HG03565 (cell line): Measurements from ENCODE around the gene MAF.

Experiments
- ATAC-seq: cut with Tn5 transposase; IDR thresholded peaks from one replicate; pipeline ENCODE4 v1.9.1; 2021; ENCODE audit warnings: mild to moderate bottlenecking, moderate library complexity; ENCODE audit not compliant: unreplicated experiment

MAF gene

GRCh38 chr16:79613009-79613408, 12.5 kb upstream of the MAF start:
- no peak for ATAC-seq

DNA sequence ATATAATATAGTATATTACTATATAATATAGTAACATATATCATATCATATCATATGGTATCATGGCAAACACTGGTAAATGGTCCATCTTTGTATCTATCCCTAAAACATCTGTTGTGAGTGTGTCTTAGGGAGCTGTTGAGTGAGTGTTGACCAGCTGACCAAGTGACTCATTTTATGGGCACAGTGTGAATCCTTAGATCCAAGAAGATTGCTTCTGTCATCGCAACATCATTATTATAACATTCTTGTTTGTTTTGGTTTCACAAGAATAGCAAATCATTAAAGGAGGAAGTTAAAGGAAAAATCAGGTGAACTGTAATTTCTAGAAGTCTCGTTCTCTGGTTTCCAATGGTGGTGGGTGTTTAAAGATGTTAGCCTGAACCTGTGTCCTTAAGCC, 11.7 kb upstream of the MAF start:
- ATAC-seq = no peak

GRCh38 chr16:79610771-79611170, 10.2 kb upstream of the MAF start:
- ATAC-seq = no peak

DNA sequence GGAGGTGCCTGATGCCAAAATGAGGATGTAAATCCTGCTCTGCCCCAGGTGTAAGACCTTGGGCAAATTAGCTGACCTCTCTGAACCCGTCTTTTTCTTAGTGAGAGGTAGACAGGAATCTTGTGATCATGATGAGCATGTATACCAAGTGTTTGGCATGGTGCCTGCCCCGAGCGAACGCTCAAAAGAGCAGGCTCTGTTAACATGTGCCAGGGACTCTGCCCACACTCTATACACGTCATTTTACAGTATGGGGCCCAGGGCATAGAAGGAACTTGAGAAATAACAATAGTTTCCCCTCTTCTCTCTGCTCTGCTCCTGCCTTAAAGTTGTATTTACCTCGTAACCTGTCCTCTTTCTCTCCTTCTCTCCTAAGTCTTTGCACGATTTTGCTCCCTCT, 9.3 kb upstream of the MAF start:
- ATAC-seq = no peak

DNA sequence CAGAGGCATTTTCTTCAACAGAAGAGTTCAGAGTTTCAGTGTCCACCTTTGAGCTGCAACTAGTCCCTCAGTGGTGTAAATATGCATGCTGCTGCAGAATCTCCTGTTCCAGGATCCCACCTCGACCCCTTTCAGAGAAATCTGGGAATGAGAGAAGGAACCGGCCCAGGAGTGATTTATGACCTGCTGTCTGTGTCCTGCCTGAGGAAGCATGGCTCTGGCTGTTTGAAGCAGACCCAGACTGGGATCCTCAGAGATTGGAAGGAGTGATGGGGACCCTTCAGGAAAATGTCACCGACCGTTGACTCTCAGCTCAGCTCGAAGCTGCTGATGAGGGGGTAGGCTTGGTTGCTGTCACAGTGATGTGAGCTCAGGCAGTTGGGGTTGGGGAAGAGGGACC, 8.4 kb upstream of the MAF start:
- ATAC-seq = no peak

GRCh38 chr16:79607587-79607986, 7.0 kb upstream of the MAF start:
- ATAC-seq = no peak

DNA sequence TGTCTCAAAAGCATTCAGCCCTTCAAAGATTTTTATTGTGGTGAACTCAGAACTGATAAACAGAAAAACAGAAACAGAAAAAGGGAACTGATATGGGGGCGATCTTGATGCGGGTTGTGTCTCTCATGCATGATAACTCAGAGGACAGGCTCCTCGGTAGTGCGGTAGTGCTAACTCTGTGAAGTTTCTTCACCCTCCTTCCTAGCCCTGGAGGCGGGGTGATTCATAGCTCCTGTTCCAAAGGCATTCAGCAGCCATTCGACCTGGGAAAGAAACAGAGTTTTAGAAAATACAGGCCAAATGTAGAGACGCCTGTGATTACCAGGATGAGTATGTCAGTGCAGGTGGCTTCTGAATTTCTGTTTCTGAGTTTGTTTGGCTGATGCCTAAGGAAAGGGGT, 5.5 kb upstream of the MAF start:
- ATAC-seq = peak; percentile 80

- no peak for ATAC-seq
These were observed 2.5 kb upstream of the MAF start for GRCh38 chr16:79603055-79603454.

DNA sequence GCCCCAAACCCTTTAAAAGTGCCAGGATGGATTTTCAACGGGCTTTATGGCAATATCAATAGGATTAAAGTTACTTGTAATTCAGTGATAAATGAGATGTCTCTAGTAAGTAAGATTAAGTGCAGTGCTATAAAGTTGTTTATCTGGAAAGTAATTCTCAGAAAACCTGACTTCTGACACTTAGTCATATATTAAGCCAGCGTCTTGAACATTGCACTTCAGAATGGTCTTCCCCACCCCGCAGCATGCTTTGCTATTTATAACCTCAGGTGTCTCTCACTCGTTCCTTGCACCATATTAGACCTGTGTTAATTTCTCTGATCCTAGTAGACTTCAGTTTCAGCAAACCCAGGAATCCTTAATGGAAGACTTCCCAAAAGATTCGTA, 2.1 kb upstream of the MAF start:
- no peak for ATAC-seq

GRCh38 chr16:79601931-79602627, 1.5 kb upstream of the MAF start:
- ATAC-seq = no peak

DNA sequence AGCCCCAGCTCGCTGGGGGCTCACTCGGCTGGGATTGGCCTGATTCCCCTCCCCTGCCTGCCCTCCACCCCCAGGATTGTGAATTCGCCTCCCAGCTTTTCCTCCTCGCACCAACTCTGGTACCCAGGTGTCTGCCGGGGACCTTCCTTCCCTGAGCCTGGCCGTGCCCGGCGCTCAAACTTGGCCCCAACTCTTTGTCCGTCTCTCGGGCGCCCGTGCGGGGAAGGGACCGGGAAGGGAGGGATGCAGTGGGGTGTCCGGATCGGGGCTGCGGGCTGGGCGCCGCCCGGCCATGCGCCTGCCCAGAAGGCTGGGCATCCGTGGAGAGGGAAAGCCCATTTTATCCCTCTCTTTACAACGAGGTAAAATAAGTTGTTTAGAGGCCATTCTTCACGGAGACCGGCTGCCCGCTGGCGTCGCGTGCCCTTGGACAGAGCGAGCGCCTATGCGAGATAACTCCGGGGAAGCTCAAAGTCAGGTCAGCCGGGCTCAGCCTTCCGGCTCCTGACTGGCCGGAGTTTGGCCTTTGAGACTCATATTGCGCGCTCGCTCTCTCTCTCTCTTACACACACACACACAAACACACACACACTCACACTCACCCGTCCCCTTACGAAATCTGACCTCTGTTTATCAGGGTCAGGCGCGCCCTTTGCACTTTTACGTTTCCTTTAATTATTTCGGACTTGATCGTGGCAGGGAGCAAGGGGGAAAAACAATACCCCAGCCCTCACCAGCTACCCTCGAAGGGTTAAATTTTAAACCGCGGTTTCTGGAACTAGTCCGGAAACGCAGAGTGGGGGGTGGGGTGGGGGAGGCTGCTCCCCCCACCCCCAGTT, 774 bp upstream of the MAF start:
- no peak for ATAC-seq

DNA sequence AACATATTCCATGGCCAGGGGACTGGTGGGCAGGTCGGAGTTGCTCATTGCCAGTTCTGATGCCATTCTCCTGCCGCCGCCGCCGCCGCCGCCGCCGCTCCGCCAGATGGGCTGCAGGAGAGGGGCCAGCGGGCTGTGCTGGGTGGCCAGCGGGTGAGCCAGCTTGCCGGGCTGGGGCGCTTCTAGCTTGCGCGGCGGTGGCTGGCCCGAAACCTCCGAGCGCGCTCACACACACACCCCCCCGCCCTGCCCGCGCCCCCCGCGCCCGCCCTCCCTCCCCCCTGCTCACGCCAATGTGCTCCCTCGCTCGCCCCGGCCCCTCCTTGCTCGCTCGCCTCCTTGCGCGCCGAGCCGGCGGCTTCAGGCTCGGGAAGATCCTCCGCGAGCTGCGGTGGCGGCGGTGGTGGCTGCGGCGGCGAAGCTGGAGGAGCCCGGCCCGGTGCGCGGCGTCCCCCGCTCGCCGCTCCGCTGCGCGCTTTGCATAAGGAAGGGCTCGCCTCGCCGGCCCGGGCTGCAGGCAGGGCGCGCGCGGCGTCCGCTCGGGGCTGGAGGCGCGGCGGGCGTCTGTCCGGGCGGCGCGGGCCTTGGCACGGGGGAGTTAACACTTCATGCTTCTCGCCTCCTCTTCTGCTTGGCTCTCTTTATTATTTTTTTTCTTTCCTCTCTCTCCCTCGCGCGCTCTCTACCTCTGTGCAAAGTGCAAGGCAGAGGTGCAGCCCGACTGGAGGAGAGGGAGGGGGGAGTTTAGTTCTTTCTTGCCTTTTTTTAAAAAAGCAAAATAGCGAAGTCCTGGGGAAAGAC, 500 bp downstream of the MAF start:
- ATAC-seq = no peak

GRCh38 chr16:79599256-79599836, 1.2 kb downstream of the MAF start:
- no peak for ATAC-seq

DNA sequence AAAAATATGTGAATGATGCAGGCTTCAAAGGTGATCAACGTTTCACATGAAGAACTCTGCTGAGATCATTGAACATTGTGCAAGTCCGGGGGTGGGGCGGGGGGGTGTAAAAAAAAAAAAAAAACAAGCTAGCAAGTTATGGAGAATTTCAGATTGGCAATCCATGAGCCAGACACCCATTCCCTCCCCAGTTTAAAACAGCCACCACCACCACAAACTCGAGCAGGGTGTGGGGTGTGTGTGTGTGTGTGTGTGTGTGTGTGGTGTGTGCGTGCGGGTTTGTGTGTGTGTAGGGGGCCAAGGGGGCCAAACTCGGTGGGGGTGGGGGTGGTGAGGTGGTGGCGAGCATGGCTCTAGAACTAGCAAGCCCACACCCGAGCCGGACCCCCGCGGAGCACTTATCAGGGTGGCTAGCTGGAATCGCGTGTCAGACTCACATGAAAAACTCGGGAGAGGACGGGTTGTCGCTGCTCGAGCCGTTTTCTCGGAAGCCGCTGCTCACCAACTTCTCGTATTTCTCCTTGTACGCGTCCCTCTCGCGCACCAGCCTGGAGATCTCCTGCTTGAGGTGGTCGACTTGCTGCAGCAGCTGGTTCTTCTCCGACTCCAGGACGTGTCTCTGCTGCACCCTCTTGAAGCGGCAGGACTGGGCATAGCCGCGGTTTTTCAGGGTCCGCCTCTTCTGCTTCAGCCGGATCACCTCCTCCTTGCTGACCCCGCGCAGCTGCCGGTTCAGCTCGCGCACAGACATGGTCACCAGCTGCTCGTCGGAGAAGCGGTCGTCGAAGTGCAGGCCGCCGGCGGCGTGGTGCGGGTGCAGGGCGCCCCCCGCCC, 2.0 kb downstream of the MAF start:
- no peak for ATAC-seq

DNA sequence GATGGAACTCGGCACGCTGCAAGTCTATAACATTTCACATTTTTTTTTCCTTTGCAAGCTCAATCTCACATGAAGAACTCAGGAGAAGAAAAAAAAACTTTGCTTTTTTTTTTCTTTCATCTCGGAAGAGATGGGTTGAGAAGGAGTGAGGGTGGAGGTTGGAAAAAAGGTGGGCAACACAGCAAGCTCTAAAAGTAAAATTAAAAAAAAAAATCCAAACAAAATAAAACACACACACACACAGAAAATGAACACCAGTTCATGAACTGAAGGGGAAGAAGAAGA, 2.5 kb downstream of the MAF start:
- ATAC-seq = no peak

GRCh38 chr16:79597277-79598062, 3.1 kb downstream of the MAF start:
- ATAC-seq = no peak

DNA sequence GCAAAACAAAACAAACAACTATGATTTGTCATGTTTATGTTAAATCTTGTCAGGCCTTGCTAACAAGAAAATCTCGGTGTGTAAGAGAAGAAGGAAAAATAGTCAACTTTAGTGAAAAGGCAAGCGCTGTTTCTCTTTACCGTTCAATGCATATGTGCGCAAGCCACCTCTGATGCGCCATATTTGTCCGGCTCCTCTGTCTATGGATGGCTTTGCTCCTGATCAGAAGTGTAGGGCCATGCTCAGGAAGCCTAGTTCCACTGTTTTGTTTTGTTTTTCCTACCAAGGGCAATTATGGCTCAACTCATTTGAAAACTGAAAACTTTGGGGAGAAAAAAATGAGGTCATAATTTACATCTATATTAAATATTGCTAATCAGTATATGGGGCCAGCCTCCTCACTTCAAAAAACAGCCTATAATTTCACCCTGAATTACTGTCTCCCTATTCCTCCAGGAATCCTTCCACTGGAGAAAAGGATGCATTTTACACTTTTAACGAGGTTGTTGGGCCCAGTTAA, 4.5 kb downstream of the MAF start:
- ATAC-seq = no peak

- ATAC-seq = no peak
These were observed 5.3 kb downstream of the MAF start for GRCh38 chr16:79595231-79595641.

- ATAC-seq = no peak
These were observed 6.8 kb downstream of the MAF start for GRCh38 chr16:79593754-79594153.

DNA sequence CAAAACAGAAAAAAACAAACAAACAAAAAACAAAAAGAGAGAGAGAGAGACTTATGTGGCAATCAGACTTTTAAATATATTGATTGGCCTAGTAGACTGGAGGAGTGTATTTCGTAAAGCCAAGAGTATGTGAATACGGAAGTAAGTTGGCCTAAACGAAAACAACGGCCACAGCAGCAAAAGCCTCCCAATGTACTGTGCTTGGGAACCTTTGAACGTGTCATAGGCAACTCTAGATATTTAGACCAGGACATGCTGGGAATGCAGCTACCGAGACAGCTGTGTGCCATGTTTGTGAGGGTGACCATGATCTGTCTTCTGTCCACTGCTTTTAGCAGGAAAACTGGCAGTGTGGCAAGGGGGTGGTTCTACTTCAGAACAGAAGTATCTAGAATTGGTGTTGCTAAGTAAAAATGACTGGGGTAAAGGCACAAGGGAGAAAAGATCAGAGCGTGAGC, 7.4 kb downstream of the MAF start:
- ATAC-seq = no peak
